HG03060 (cell line): ENCODE data around the gene MYH9.
A peak's percentile ranks its signal among the peaks of the same experiment; 100 is the strongest.
"Not testable (repeated sequence)": the region's sequence is repeated elsewhere in the genome, so short reads cannot be mapped to it uniquely, and the experiment has no call there.

Source experiments
- ATAC-seq: cut with Tn5 transposase; IDR thresholded peaks from one replicate; pipeline ENCODE4 v1.9.1; 2021; ENCODE audit warnings: low read depth, moderate number of reproducible peaks; ENCODE audit not compliant: unreplicated experiment

MYH9 gene

GRCh38 chr22:36387959-36388726 is at the start of gene MYH9:
Gene MYH9 (minus strand): TSS chr22:36387967. CDS start chr22:36349236, 38,731 bp downstream.
- peak; percentile 45 for ATAC-seq

- ATAC-seq, result no peak
These were observed 48.0 kb upstream of the MYH9 start for GRCh38 chr22:36435516-36436415.

- no peak for ATAC-seq
These were observed 45.8 kb upstream of the MYH9 start for GRCh38 chr22:36433318-36434231.

GRCh38 chr22:36432592-36433317 is 45.0 kb upstream of the MYH9 start:
- no peak for ATAC-seq

GRCh38 chr22:36431977-36432376 is 44.2 kb upstream of the MYH9 start:
- ATAC-seq, result no peak

GRCh38 chr22:36430863-36431262 is 43.1 kb upstream of the MYH9 start:
- no peak for ATAC-seq

GRCh38 chr22:36427952-36428351 is 40.2 kb upstream of the MYH9 start:
- not testable (repeated sequence) for ATAC-seq

- no peak for ATAC-seq
These were observed 38.3 kb upstream of the MYH9 start for GRCh38 chr22:36425977-36426523.

- ATAC-seq, result no peak
These were observed 37.3 kb upstream of the MYH9 start for GRCh38 chr22:36424901-36425579.

GRCh38 chr22:36424466-36424865 is 36.7 kb upstream of the MYH9 start:
- not testable (repeated sequence) for ATAC-seq

- ATAC-seq, result no peak
These were observed 36.0 kb upstream of the MYH9 start for GRCh38 chr22:36423461-36424404.

- ATAC-seq, result no peak
These were observed 34.7 kb upstream of the MYH9 start for GRCh38 chr22:36422287-36423014.

GRCh38 chr22:36419912-36420882 is 32.4 kb upstream of the MYH9 start:
- no peak for ATAC-seq

- ATAC-seq, result no peak
These were observed 31.6 kb upstream of the MYH9 start for GRCh38 chr22:36419177-36419911.

- ATAC-seq, result no peak
These were observed 29.5 kb upstream of the MYH9 start for GRCh38 chr22:36417281-36417686.
